CD4-positive, alpha-beta T cell treated with Interleukin-15 for 1 hour (primary cell): ENCODE measurements around the gene UNK.
"Not testable (repeated sequence)": the region's sequence is repeated elsewhere in the genome, so short reads cannot be mapped to it uniquely, and the experiment has no call there.

Source experiments
- DNase-seq: peaks from one replicate; pipeline ENCODE4 v3.0.0-alpha.2; 2020

Gene UNK

GRCh38 chr17:75836605-75837004, 52.0 kb downstream of the UNK start:
- no peak for DNase-seq

GRCh38 chr17:75837899-75838298, 53.3 kb downstream of the UNK start:
- DNase-seq = no peak

- DNase-seq = no peak
These were observed 53.8 kb downstream of the UNK start for GRCh38 chr17:75838410-75838809.

GRCh38 chr17:75839942-75840798, 55.6 kb downstream of the UNK start:
- no peak for DNase-seq

DNA sequence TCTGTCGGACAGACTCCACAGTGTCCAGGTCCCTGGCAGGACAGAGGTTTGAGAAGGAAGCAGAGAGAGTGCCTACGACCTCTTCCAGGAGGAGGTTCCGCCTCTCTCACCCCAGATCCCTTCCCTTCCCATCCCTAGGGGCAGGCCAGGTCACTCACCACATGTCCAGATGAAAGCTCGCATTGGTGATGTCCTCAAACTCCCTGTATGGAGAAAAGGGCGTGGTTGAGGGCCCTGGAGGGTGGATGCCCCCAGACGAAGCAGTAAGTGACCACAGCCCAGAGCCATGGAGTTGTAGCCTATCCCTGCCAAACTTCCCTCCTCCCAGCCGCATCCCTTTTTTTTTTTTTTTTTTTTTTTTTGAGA, 56.2 kb downstream of the UNK start:
- no peak for DNase-seq

DNA sequence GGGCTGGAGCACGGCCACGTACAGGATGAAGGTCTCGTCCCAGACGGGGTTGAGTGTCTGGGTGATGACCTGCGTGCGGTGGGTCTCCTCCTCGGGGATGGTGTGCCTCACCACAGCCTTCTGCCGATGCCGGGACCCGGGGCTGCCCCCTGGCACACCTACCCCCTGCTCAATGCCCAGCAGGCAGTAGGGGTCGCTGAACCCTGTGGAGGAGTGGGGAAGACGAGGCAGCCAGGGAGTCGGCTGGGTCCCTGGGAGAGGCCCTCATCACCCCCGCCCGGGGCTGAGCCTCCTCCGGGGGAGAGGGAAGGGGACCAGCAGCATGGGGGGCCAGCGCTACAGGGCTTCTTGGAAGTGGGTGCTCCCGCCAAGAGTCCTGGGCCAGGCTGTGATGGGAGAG, 57.8 kb downstream of the UNK start:
- no peak for DNase-seq

GRCh38 chr17:75842963-75843576, 58.5 kb downstream of the UNK start:
- DNase-seq = peak; percentile 31

DNA sequence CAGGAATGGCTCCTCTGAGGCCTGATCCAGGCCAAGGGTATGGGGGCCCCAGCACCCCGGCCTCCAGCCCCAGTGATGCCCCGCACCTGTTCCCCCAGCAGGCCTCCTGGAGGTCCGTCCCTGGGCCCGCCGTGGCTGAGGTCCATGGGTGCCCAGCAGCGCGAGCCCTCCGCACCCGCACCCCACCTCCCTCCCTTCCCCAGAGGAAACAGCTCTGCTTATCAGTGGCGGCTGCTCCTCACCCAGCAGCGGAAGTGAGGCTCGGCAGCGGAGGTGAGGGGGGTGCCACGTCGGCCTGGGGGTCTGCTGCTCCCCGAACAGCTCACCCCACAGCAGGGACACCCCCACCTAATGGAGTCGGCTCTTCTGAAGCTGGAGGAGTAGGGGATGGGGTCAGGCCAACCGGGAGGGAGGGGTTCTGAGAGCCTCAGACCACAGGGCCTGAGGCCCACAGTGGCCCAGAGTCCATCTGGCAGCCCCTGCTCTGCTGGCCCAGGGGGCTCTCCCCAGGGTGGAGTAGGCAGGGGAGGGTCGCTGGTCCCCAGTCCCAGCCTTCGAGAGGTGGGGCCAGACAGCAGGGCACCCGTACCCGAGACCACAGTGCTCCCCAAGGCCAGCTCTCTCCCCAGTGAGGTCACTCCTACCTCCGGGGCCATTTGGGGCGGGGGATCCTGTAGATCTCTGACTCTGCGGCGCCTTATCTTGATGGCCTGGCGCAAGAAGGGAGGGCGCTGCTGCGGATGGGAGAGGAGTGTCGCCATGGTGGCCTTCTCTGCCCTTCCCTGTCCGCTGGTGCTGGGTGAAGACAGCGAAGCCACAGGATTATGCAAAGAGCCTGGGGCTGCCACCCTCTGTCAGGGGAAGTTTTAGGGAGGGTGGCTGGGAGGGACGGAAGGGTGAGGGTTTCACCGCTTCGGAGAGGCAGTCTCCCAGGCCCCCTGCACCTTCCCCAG, 59.2 kb downstream of the UNK start, which contains the start of gene UNC13D:
UNC13D (minus strand) TSS at position 828 of the 953 bp plus-strand sequence; CDS start at position 761, 67 bp downstream.
- peak; percentile 66 for DNase-seq

DNA sequence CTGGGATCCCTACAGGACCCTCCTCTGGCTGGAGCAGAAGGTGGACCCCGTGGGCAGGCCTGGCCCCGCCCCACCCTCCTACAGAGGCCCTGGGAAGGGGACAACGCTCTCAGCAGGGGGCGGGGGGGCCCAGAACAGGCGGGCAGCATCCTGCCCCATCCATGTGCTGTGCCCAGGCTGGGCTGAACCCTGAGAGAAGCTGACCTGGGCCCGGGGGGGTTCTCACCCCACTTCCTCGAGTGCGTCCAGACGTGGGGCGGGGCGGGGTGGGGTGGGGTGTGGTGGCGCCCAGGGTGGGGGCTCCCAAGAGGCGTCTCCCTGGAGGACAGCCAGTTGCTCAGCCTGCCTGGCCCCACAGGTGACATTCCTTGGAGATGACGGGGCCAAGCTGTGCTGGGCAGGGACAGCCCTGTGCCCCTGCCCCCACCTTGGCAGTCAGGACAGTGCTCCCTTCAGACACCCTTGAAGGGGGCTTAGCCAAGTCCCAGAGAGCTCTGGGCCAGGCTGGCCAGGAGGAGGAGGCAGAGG, 60.0 kb downstream of the UNK start:
- DNase-seq = no peak

- peak; percentile 83 for DNase-seq
These were observed 60.6 kb downstream of the UNK start for GRCh38 chr17:75845058-75845711.

- DNase-seq = no peak
These were observed 61.5 kb downstream of the UNK start for GRCh38 chr17:75845933-75846691.

- DNase-seq = no peak
These were observed 62.3 kb downstream of the UNK start for GRCh38 chr17:75846692-75847613.

DNA sequence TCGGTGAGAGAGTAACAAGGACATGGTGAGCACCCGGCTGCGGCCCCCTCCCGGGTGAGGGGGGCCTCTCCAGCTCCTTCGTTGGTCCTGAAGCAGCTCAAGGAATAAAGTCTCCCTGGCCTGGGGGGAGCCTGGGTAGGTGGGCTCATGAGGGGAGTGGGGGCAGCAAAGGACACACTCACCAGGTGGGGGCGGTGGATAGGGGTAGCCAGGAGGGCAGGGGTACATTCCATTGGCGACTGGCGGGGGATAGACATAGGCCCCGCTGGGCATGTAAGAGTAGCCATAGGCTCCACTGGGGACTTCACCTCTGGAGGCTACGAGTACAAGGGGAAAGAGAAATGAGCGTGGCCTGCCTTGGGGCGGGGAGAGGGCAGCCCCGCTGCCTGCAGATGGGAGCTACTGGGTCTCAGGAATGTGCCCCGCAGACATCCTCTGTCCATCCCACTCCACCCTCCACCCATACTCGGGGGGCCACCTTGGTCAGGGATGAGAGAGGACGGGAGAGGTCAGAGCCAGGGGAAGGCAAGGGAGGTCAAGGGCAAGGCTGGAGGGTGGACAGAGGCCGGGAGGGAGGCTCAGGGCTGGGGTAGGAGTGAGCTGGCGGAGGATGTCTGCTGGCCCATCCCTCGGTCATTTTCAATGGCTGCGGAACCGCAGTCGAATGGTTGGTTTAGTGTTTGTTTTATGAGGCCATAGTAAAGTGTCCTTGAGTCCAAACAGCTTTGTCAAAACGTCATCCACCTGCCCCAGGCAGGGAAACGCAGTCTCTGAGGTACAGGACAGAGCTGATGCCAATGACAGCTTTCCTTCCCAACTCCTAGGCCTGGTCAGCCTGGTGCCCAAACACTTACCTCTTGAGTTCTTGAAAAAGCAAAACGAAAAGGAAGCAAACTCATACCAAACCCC, 63.3 kb downstream of the UNK start:
- no peak for DNase-seq

- peak; percentile 65 for DNase-seq
These were observed 64.1 kb downstream of the UNK start for GRCh38 chr17:75848523-75849278.

GRCh38 chr17:75849279-75849646, 64.7 kb downstream of the UNK start:
- no peak for DNase-seq

DNA sequence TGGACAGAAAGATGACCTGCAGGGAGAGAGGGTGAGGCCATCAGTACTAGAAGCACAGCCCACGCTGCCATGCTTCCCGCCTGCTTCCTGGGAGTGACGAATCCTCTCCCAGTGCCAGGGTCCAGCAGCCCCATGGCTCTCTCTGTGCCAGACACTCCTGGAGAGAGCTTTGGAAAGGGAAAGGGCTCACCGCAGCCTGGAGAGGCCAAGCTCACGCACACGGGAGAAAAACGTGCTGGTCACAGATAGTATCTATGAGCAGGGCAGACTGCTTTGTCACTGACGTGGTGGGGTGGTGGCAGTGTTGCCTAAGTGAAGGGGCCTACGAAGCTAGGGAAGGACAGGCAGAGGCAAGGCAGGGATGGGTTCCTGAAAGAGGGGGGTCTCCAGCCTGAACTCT, 65.1 kb downstream of the UNK start:
- no peak for DNase-seq

DNA sequence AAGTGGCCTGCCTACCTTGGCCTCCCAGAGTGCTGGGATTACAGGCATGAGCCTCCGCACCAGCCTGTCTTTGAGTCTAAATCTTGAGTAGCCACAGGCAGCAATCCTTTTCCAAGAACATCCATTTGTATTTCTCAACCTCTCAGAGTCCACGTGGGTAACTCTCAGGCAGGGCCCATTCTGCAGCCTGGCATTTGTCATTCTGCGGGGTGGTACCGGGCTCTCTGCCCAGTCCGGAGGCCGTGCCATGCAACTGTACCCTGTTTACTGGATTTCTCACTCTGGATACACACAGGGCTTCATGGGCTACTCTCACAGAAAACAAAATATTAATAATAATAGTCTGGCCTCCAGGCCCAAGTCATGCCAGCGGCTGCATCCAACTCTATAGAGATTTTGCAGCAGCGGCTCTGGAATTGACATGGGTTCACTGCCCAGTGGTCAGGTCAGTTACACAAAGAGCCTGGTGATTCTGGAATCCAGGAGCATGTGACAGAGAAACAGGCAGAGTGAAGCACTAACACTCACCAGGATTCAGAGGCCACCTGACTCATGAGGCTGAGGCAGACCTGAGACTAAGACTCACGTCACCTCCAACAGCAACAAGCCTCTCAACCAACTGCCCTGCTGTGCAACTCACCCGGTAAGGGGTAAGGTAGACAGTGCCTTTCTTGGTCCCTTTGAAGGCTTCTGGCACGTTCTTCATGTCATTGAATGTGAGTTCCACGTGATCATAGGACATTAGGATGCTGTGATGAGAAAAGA, 66.5 kb downstream of the UNK start:
- DNase-seq = no peak

DNA sequence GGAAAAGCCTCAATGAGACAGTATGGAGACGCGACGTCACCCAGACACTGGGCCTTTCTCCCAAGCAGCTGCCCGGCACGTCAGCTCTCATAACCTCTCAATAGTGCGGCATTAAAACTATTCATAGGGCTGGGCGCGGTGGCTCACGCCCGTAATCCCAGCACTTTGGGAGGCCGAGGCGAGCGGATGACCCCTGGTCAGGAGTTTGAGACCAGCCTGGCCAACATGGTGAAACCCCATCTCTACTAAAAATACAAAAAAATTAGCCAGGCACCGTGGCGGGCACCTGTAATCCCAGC, 67.0 kb downstream of the UNK start:
- not testable (repeated sequence) for DNase-seq
